ENCODE data around the gene CEP295NL.
"Not testable (repeated sequence)": the region's sequence is repeated elsewhere in the genome, so short reads cannot be mapped to it uniquely, and the experiment has no call there.

Gene CEP295NL

GRCh38 chr17:78886954-78887353, 16.0 kb downstream of the CEP295NL start:
- DNase-seq (ENCODE audit: low read depth) = no peak

- no peak for DNase-seq (ENCODE audit: low read depth)
These were observed 17.0 kb downstream of the CEP295NL start for GRCh38 chr17:78885956-78886355.

GRCh38 chr17:78884876-78885667, 17.9 kb downstream of the CEP295NL start:
- no peak for DNase-seq (ENCODE audit: low read depth)

- DNase-seq (ENCODE audit: low read depth) = no peak
These were observed 18.7 kb downstream of the CEP295NL start for GRCh38 chr17:78884148-78884825.

- DNase-seq (ENCODE audit: low read depth) = no peak
These were observed 19.4 kb downstream of the CEP295NL start for GRCh38 chr17:78883533-78884131.

GRCh38 chr17:78883089-78883532, 19.9 kb downstream of the CEP295NL start:
- no peak for DNase-seq (ENCODE audit: low read depth)

- DNase-seq (ENCODE audit: low read depth) = no peak
These were observed 20.4 kb downstream of the CEP295NL start for GRCh38 chr17:78882540-78883088.

GRCh38 chr17:78879635-78880186, 23.3 kb downstream of the CEP295NL start:
- DNase-seq (ENCODE audit: low read depth) = no peak

GRCh38 chr17:78878871-78879527, 24.0 kb downstream of the CEP295NL start:
- no peak for DNase-seq (ENCODE audit: low read depth)

- no peak for DNase-seq (ENCODE audit: low read depth)
These were observed 24.7 kb downstream of the CEP295NL start for GRCh38 chr17:78878261-78878660.

GRCh38 chr17:78876954-78877517, 26.0 kb downstream of the CEP295NL start:
- DNase-seq (ENCODE audit: low read depth) = not testable (repeated sequence)

GRCh38 chr17:78876094-78876597, 26.9 kb downstream of the CEP295NL start:
- DNase-seq (ENCODE audit: low read depth) = no peak

GRCh38 chr17:78875363-78876093, 27.5 kb downstream of the CEP295NL start:
- DNase-seq (ENCODE audit: low read depth) = no peak

GRCh38 chr17:78873519-78874340, 29.3 kb downstream of the CEP295NL start:
- DNase-seq (ENCODE audit: low read depth) = no peak

GRCh38 chr17:78872486-78872885, 30.5 kb downstream of the CEP295NL start:
- DNase-seq (ENCODE audit: low read depth) = no peak

- DNase-seq (ENCODE audit: low read depth) = no peak
These were observed 32.4 kb downstream of the CEP295NL start for GRCh38 chr17:78870621-78871020.

GRCh38 chr17:78868391-78868790, 34.6 kb downstream of the CEP295NL start:
- no peak for DNase-seq (ENCODE audit: low read depth)

- not testable (repeated sequence) for DNase-seq (ENCODE audit: low read depth)
These were observed 36.0 kb downstream of the CEP295NL start for GRCh38 chr17:78867046-78867445.

GRCh38 chr17:78865682-78866390, 37.2 kb downstream of the CEP295NL start:
- peak; percentile 39 for DNase-seq (ENCODE audit: low read depth)

All from activated T-helper 1 cell treated with Interleukin-2 at 50 U/mL for 16 hours (primary cell).